GM10847 (cell line): ENCODE results near the gene L3MBTL4.

ENCODE experiments used
- POLR2A ChIP-seq: IDR thresholded peaks from 2 replicates; pipeline ENCODE4 v1.6.1; 2011; ENCODE audit not compliant: insufficient read length; ENCODE audit errors: extremely low read depth

The L3MBTL4 gene

GRCh38 chr18:6374340-6374739 is 40.4 kb downstream of the L3MBTL4 start:
- TF ChIP-seq POLR2A: no peak

GRCh38 chr18:6373187-6373586 is 41.5 kb downstream of the L3MBTL4 start:
- TF ChIP-seq POLR2A: no peak

- TF ChIP-seq POLR2A: no peak
These were observed 43.6 kb downstream of the L3MBTL4 start for GRCh38 chr18:6370886-6371635.

GRCh38 chr18:6370410-6370809 is 44.3 kb downstream of the L3MBTL4 start:
- TF ChIP-seq POLR2A: no peak

- TF ChIP-seq POLR2A: no peak
These were observed 46.7 kb downstream of the L3MBTL4 start for GRCh38 chr18:6368017-6368416.

GRCh38 chr18:6367208-6367607 is 47.5 kb downstream of the L3MBTL4 start:
- TF ChIP-seq POLR2A: no peak

- TF ChIP-seq POLR2A: no peak
These were observed 47.9 kb downstream of the L3MBTL4 start for GRCh38 chr18:6366776-6367175.

GRCh38 chr18:6365385-6365784 is 49.3 kb downstream of the L3MBTL4 start:
- no peak for TF ChIP-seq POLR2A

- TF ChIP-seq POLR2A: no peak
These were observed 51.5 kb downstream of the L3MBTL4 start for GRCh38 chr18:6363216-6363615.

GRCh38 chr18:6362559-6363129 is 52.1 kb downstream of the L3MBTL4 start:
- TF ChIP-seq POLR2A: no peak

GRCh38 chr18:6357668-6358067 is 57.0 kb downstream of the L3MBTL4 start:
- TF ChIP-seq POLR2A: no peak

- no peak for TF ChIP-seq POLR2A
These were observed 58.7 kb downstream of the L3MBTL4 start for GRCh38 chr18:6355789-6356589.

GRCh38 chr18:6352275-6352674 is 62.4 kb downstream of the L3MBTL4 start:
- TF ChIP-seq POLR2A: no peak

GRCh38 chr18:6342990-6343389 is 71.7 kb downstream of the L3MBTL4 start:
- no peak for TF ChIP-seq POLR2A

- TF ChIP-seq POLR2A: no peak
These were observed 73.0 kb downstream of the L3MBTL4 start for GRCh38 chr18:6341709-6342108.

GRCh38 chr18:6341303-6341702 is 73.4 kb downstream of the L3MBTL4 start:
- TF ChIP-seq POLR2A: no peak

GRCh38 chr18:6340121-6340520 is 74.6 kb downstream of the L3MBTL4 start:
- no peak for TF ChIP-seq POLR2A

- no peak for TF ChIP-seq POLR2A
These were observed 78.5 kb downstream of the L3MBTL4 start for GRCh38 chr18:6336239-6336638.
